Peyer's patch (tissue), 4 donors: ENCODE measurements around the gene ADAMTSL3.

ENCODE experiments used
- POLR2A ChIP-seq, 2 donors: fragments of 450-650 bp; IDR thresholded peaks; one replicate each; pipeline ENCODE4 v1.5.1; 2017; ENCODE audit warnings: antibody characterized with exemption in 2 of 2, mild to moderate bottlenecking in 2 of 2, moderate library complexity in 2 of 2
- TF ChIP-seq, protein P1 (sequence below), 6 experiments: fragments of 450-650 bp in 4 of 6; fragments of 200-600 bp in 2 of 6; sonication (generic) in 1 of 6; IDR thresholded peaks; one replicate each; pipeline ENCODE4 v1.5.1; 2017 to 2019; ENCODE audit warnings: antibody characterized with exemption in 6 of 6, mild to moderate bottlenecking in 3 of 6, moderate library complexity in 1 of 6

- TF ChIP-seq, protein P1, sequence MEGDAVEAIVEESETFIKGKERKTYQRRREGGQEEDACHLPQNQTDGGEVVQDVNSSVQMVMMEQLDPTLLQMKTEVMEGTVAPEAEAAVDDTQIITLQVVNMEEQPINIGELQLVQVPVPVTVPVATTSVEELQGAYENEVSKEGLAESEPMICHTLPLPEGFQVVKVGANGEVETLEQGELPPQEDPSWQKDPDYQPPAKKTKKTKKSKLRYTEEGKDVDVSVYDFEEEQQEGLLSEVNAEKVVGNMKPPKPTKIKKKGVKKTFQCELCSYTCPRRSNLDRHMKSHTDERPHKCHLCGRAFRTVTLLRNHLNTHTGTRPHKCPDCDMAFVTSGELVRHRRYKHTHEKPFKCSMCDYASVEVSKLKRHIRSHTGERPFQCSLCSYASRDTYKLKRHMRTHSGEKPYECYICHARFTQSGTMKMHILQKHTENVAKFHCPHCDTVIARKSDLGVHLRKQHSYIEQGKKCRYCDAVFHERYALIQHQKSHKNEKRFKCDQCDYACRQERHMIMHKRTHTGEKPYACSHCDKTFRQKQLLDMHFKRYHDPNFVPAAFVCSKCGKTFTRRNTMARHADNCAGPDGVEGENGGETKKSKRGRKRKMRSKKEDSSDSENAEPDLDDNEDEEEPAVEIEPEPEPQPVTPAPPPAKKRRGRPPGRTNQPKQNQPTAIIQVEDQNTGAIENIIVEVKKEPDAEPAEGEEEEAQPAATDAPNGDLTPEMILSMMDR (IDR thresholded peaks at IDR 0.05) = peak in 4 of 6 experiments; percentile 15 to 38 (median 30)
- TF ChIP-seq POLR2A (IDR thresholded peaks at IDR 0.05) = no peak
These were observed 369.7 kb downstream of the ADAMTSL3 start for GRCh38 chr15:84023636-84024035.
